Uterus (tissue), 2 donors: ENCODE results near the gene NDUFS7.

Source experiments
- CTCF ChIP-seq, 4 experiments: fragments of 200-600 bp in 2 of 4; fragments of 450-650 bp in 2 of 4; sonication (generic) in 2 of 4; IDR thresholded peaks; one replicate each; pipeline ENCODE4 v1.5.1; 2016 to 2019; ENCODE audit warnings: antibody characterized with exemption in 4 of 4, mild to moderate bottlenecking in 2 of 4, moderate library complexity in 1 of 4
- POLR2A ChIP-seq, 2 donors: fragments of 450-650 bp; IDR thresholded peaks; one replicate each; pipeline ENCODE4 v1.6.1; 2016; ENCODE audit warnings: antibody characterized with exemption in 2 of 2, mild to moderate bottlenecking in 1 of 2, moderate library complexity in 1 of 2

DNA sequence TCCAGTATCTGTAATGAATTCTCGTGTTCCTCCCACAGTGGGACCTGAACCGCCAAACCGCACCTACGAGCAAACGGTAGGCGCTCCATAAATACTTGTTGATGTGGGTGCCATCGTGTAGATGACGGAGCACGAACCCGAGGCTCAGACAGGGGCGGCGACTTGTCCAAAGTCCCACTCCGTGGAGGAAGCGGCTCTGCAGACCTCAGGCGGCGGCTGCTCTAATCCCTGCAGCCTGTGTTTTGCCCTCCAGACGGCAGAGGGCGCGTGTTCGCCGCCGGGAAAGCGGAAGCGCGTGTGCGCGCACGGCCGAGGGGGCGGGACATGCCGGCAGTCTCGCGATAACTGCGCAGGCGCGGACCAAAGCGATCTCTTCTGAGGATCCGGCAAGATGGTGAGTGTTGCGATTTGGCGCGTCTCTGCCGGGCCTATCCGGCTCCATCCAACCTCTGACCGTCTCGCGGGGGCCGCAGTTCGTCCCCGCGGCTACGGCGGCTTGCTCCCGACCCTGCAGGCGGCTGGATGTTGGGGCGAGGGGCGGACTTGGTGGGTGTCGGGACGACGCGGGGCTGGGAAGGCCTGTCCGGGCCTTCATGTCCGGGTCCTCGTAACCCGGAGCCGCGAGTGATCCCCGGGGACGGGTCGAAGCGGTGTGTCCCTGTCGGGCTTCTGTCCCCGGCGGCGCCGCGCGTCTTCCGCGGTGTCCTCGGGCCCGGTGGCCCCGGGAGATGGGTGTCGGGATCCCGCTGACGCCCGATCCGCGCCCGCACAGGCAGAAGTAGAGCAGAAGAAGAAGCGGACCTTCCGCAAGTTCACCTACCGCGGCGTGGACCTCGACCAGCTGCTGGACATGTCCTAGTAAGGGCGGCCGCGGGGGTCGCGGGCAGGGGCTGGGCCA is 54.6 kb downstream of the NDUFS7 start, which contains the start of gene RPS15:
- TF ChIP-seq CTCF (IDR thresholded peaks at IDR 0.05) (peak; percentile 96 to 99 (median 98)), POLR2A (IDR thresholded peaks at IDR 0.05) (peak; percentile 85 to 96)
